ENCODE measurements around the gene KCNIP4. TPM values are rescaled to one million over a fixed set of nuclear protein-coding genes. Genes with fewer than 3 reads are reported as not detected.

KCNIP4 gene
- total RNA-seq, 1 donor from 2014 or later, result 1.7 TPM

- no peak for DNase-seq (ENCODE audit: low spot score)
These were observed 259.8 kb downstream of the KCNIP4 start for GRCh38 chr4:21688596-21689265.

- DNase-seq (ENCODE audit: low spot score), result no peak
These were observed 262.7 kb downstream of the KCNIP4 start for GRCh38 chr4:21685911-21686310.

GRCh38 chr4:21680326-21680898 lies 268.2 kb downstream of the KCNIP4 start:
- no peak for DNase-seq (ENCODE audit: low spot score)

- DNase-seq (ENCODE audit: low spot score), result no peak
These were observed 269.9 kb downstream of the KCNIP4 start for GRCh38 chr4:21678711-21679110.

GRCh38 chr4:21677173-21677572 lies 271.4 kb downstream of the KCNIP4 start:
- DNase-seq (ENCODE audit: low spot score), result no peak

- DNase-seq (ENCODE audit: low spot score), result no peak
These were observed 284.2 kb downstream of the KCNIP4 start for GRCh38 chr4:21664355-21664754.

- DNase-seq (ENCODE audit: low spot score), result no peak
These were observed 291.7 kb downstream of the KCNIP4 start for GRCh38 chr4:21656832-21657231.

- DNase-seq (ENCODE audit: low spot score), result no peak
These were observed 293.5 kb downstream of the KCNIP4 start for GRCh38 chr4:21655031-21655430.

- DNase-seq (ENCODE audit: low spot score), result no peak
These were observed 295.9 kb downstream of the KCNIP4 start for GRCh38 chr4:21652508-21653231.

- DNase-seq (ENCODE audit: low spot score), result no peak
These were observed 299.0 kb downstream of the KCNIP4 start for GRCh38 chr4:21649391-21650090.

GRCh38 chr4:21645776-21646175 lies 302.8 kb downstream of the KCNIP4 start:
- no peak for DNase-seq (ENCODE audit: low spot score)

GRCh38 chr4:21641696-21642095 lies 306.9 kb downstream of the KCNIP4 start:
- DNase-seq (ENCODE audit: low spot score), result no peak

GRCh38 chr4:21638171-21638725 lies 310.3 kb downstream of the KCNIP4 start:
- DNase-seq (ENCODE audit: low spot score), result no peak

GRCh38 chr4:21628916-21629610 lies 319.5 kb downstream of the KCNIP4 start:
- no peak for DNase-seq (ENCODE audit: low spot score)

- no peak for DNase-seq (ENCODE audit: low spot score)
These were observed 320.4 kb downstream of the KCNIP4 start for GRCh38 chr4:21628116-21628670.

- DNase-seq (ENCODE audit: low spot score), result no peak
These were observed 323.1 kb downstream of the KCNIP4 start for GRCh38 chr4:21625447-21625846.

GRCh38 chr4:21605006-21605405 lies 343.6 kb downstream of the KCNIP4 start:
- DNase-seq (ENCODE audit: low spot score), result no peak

- DNase-seq (ENCODE audit: low spot score), result no peak
These were observed 352.1 kb downstream of the KCNIP4 start for GRCh38 chr4:21596521-21596920.

GRCh38 chr4:21593671-21594001 lies 354.9 kb downstream of the KCNIP4 start:
- DNase-seq (ENCODE audit: low spot score), result no peak

GRCh38 chr4:21592970-21593670 lies 355.5 kb downstream of the KCNIP4 start:
- DNase-seq (ENCODE audit: low spot score), result no peak

GRCh38 chr4:21577056-21577455 lies 371.5 kb downstream of the KCNIP4 start:
- no peak for DNase-seq (ENCODE audit: low spot score)
